ENCODE measurements around the gene FOSB. TPM values are rescaled to one million over a fixed set of nuclear protein-coding genes. Genes with fewer than 3 reads are reported as not detected.

The FOSB gene
- polyA plus RNA-seq, 4 donors = 2.6 to 85.3 (median 35.4) TPM

DNA sequence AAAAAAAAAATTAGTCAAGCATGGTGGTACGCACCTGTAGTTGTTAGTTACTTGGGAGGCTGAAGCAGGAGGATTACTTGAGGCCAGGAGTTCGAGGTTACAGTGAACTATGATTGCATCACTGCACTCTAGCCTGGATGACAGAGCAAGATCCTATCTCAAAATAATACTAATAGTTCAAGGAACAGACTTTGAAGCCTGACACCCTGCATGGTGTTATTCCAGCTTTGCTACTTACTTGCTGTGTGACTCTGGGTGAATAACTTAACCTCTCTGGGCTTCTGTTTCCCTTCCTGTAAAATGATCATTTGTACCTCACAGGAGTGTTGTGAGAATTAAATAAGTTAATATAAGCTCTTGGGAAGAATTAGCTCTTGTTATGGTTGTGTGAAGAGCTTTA, 3.5 kb upstream of the FOSB start:
- DNase-seq (ENCODE audit: low read depth in 4 of 4, low spot score in 3 of 4) = no peak

- no peak for DNase-seq (ENCODE audit: low read depth in 4 of 4, low spot score in 3 of 4)
Measured at GRCh38 chr19:45464852-45465441, 2.8 kb upstream of the FOSB start.

DNA sequence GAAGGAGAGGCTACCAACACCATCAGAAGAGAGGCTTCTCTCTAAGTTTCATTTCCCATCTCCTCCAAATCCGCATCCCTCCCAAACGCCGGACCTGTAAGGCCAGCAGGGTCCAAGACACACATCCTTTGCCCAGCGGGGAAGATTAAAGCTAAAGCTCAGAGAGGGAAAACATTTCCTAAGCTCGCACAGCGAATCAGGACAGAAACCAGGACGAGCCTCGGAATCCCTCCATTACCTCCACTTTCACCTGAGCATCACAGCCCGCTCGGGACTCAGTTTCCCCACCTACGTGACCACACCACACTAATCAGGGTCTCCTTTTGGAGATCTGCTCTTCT, 711 bp upstream of the FOSB start:
- DNase-seq (ENCODE audit: low read depth in 4 of 4, low spot score in 3 of 4) = no peak

DNA sequence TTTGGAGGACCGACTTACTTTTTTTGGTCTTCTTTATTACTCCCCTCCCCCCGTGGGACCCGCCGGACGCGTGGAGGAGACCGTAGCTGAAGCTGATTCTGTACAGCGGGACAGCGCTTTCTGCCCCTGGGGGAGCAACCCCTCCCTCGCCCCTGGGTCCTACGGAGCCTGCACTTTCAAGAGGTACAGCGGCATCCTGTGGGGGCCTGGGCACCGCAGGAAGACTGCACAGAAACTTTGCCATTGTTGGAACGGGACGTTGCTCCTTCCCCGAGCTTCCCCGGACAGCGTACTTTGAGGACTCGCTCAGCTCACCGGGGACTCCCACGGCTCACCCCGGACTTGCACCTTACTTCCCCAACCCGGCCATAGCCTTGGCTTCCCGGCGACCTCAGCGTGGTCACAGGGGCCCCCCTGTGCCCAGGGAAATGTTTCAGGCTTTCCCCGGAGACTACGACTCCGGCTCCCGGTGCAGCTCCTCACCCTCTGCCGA, 409 bp downstream of the FOSB start:
- no peak for DNase-seq (ENCODE audit: low read depth in 4 of 4, low spot score in 3 of 4)

- no peak for DNase-seq (ENCODE audit: low read depth in 4 of 4, low spot score in 3 of 4)
Measured at GRCh38 chr19:45468803-45469131, 971 bp downstream of the FOSB start.

DNA sequence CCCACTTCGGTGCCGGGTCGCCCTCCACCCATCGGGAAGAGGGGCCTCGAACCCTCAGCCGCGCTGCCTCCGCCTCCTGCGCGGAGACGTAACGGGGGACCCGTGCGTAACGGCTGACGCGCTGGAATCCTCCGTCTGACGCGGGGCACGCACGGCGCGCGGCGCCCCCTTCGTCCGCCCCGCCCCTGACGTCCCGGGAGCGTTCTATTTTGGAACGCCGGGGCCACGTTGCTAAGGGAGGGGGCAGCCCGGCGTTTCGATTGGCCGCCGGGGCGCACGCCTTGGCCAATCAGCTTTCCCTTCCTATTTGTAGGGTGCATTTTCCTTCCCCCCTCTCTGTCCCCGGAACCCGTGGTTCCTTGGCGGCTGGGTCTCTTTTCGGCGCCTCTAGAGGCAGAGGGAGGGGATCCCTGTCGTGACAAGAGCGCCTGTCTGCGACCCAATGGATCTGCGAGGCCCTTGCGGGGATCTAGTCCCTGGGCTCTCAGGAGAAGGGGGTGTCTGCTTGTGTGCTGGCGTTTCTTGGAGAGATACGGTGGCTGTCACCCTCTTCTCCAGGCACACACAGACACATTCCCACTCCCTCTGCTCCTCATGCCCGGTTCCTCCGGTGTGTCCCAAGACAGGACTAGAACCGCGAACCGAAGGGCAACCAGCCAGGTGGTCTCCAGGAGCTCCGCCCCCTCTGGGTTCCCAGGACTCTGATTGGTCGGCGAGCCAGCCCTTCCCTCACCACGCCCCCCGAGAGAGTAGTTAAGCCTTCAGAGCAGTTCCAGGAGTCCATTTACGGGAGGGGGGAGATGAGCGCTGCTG, 1.5 kb downstream of the FOSB start:
- peak in 2 of 4 donors; percentile 79 to 82 for DNase-seq (ENCODE audit: low read depth in 4 of 4, low spot score in 3 of 4)

- no peak for DNase-seq (ENCODE audit: low read depth in 4 of 4, low spot score in 3 of 4)
Measured at GRCh38 chr19:45469945-45470761, 2.4 kb downstream of the FOSB start.

- DNase-seq (ENCODE audit: low read depth in 4 of 4, low spot score in 3 of 4) = no peak
Measured at GRCh38 chr19:45470762-45471081, 2.9 kb downstream of the FOSB start.

- DNase-seq (ENCODE audit: low read depth in 4 of 4, low spot score in 3 of 4) = no peak
Measured at GRCh38 chr19:45471111-45471930, 3.5 kb downstream of the FOSB start.

DNA sequence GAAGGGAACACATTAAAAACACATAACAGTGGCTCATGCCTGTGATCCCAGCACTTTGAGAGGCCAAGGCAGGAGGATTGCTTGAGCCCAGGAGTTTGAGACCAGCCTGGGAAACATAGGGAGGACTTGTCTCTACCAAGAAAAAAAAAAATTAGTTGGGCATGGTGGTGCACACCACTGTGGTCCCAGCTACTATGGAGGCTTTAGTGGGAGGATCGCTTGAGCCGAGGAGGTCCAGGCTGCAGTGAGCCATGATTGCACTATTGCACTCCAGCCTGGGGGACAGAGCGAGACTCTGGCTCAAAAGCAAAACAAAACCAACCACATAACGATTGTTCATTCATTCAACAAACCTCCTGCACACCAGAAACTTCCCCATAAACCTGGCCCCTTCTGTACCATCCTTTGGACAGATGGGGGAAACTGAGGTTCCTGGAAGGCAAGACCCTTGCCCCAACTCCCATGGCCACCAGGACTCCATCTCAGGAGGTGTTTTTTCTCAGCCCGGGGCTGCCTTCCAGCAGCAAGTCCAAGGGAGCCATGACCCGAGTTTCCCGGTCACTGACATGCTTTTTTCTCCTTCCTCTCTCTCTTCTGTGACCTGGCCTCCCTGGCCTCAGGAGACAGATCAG, 4.3 kb downstream of the FOSB start:
- no peak for DNase-seq (ENCODE audit: low read depth in 4 of 4, low spot score in 3 of 4)

DNA sequence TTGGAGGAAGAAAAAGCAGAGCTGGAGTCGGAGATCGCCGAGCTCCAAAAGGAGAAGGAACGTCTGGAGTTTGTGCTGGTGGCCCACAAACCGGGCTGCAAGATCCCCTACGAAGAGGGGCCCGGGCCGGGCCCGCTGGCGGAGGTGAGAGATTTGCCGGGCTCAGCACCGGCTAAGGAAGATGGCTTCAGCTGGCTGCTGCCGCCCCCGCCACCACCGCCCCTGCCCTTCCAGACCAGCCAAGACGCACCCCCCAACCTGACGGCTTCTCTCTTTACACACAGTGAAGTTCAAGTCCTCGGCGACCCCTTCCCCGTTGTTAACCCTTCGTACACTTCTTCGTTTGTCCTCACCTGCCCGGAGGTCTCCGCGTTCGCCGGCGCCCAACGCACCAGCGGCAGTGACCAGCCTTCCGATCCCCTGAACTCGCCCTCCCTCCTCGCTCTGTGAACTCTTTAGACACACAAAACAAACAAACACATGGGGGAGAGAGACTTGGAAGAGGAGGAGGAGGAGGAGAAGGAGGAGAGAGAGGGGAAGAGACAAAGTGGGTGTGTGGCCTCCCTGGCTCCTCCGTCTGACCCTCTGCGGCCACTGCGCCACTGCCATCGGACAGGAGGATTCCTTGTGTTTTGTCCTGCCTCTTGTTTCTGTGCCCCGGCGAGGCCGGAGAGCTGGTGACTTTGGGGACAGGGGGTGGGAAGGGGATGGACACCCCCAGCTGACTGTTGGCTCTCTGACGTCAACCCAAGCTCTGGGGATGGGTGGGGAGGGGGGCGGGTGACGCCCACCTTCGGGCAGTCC, 5.0 kb downstream of the FOSB start:
- DNase-seq (ENCODE audit: low read depth in 4 of 4, low spot score in 3 of 4) = no peak

- no peak for DNase-seq (ENCODE audit: low read depth in 4 of 4, low spot score in 3 of 4)
Measured at GRCh38 chr19:45473367-45473681, 5.5 kb downstream of the FOSB start.

DNA sequence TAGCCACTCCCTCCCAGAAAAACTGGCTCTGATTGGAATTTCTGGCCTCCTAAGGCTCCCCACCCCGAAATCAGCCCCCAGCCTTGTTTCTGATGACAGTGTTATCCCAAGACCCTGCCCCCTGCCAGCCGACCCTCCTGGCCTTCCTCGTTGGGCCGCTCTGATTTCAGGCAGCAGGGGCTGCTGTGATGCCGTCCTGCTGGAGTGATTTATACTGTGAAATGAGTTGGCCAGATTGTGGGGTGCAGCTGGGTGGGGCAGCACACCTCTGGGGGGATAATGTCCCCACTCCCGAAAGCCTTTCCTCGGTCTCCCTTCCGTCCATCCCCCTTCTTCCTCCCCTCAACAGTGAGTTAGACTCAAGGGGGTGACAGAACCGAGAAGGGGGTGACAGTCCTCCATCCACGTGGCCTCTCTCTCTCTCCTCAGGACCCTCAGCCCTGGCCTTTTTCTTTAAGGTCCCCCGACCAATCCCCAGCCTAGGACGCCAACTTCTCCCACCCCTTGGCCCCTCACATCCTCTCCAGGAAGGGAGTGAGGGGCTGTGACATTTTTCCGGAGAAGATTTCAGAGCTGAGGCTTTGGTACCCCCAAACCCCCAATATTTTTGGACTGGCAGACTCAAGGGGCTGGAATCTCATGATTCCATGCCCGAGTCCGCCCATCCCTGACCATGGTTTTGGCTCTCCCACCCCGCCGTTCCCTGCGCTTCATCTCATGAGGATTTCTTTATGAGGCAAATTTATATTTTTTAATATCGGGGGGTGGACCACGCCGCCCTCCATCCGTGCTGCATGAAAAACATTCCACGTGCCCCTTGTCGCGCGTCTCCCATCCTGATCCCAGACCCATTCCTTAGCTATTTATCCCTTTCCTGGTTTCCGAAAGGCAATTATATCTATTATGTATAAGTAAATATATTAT, 6.1 kb downstream of the FOSB start:
- no peak for DNase-seq (ENCODE audit: low read depth in 4 of 4, low spot score in 3 of 4)

DNA sequence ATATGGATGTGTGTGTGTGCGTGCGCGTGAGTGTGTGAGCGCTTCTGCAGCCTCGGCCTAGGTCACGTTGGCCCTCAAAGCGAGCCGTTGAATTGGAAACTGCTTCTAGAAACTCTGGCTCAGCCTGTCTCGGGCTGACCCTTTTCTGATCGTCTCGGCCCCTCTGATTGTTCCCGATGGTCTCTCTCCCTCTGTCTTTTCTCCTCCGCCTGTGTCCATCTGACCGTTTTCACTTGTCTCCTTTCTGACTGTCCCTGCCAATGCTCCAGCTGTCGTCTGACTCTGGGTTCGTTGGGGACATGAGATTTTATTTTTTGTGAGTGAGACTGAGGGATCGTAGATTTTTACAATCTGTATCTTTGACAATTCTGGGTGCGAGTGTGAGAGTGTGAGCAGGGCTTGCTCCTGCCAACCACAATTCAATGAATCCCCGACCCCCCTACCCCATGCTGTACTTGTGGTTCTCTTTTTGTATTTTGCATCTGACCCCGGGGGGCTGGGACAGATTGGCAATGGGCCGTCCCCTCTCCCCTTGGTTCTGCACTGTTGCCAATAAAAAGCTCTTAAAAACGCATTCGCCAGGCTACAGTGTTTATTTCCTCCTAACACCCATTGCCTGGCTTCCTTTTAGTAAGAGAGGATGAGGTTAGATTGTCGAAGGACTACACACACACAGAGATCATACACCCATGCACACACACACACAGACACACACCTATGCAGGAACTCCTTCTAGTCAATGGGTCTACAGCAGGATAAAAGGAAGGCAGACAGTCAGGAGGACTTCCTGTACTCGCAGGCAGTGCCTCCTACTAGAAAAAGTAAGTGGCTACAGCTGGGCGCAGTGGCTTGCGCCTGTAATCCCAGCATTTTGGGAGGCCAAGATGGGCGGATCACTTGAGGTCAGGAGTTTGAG, 7.1 kb downstream of the FOSB start:
- no peak for DNase-seq (ENCODE audit: low read depth in 4 of 4, low spot score in 3 of 4)

GRCh38 chr19:45475537-45476291, 7.9 kb downstream of the FOSB start:
- DNase-seq (ENCODE audit: low read depth in 4 of 4, low spot score in 3 of 4) = no peak

DNA sequence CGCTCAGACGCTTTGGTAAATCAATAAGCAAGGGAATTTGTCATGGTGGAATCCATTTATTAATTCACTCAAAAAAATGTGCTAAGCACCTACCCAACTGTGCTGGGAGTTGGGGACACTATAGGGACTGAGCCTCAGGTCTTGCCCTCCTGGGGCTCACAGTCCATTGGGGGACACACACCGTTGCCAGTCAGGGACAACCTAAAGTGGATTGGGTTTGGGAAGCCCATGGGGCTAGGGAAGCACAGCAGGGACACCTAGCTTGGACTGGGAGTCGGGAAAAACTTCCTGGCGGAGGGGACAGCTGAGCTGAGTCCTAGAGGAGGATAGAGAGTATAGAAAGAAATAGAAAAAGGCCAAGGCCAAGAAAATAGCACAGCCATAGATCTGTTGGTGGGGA, 8.5 kb downstream of the FOSB start:
- no peak for DNase-seq (ENCODE audit: low read depth in 4 of 4, low spot score in 3 of 4)

GRCh38 chr19:45477186-45477585, 9.4 kb downstream of the FOSB start:
- DNase-seq (ENCODE audit: low read depth in 4 of 4, low spot score in 3 of 4) = no peak
